T1000 (cell line): ENCODE measurements around the gene FAM200B.
A peak's percentile ranks its signal among the peaks of the same experiment; 100 is the strongest.

ENCODE experiments used
- DNase-seq: peaks from one replicate; lab custom pipeline; 2025; ENCODE audit warnings: mixed read lengths; lab: John Stamatoyannopoulos, UW

Gene FAM200B

DNA sequence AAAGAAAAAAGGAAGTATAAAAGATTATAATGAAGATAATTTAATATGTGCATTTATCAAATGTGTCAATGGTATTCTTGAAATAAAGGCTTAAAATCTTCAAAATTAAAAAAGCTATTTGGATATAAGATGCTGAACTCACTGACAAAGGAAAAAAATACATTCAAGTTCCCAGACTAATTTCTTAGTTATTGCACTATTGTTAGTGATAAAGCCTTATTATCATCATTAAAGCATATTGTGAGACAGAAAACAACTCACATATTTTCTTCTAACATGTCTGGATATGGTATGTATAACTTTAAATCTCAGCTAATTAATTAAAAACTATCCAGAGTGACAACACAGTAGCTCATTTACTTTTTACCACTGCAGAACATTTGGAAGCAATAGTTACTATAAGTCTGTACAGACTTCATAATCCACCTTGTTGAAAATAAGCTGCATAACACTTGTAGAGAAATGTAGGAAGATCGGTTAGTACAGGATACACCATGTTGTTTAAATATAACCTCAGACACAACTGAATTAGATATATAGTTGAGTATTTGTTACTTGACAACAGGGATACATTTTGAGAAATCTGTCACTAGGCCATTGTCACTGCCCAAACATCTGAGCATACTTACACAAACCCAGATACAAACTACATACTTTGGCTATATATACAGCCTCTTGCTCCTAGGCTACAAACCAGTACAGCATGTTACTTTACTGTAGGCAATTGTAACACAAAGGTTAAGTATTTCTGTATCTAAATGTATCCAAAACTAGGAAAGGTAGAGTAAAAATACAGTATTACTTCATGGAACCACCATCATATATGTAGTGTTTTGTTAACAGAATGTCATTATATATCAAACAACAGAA lies 12.8 kb upstream of the FAM200B start:
- no peak for DNase-seq

GRCh38 chr4:15670576-15670975 lies 11.1 kb upstream of the FAM200B start:
- no peak for DNase-seq

- DNase-seq = no peak
Observed at GRCh38 chr4:15672101-15672500, 9.5 kb upstream of the FAM200B start.

DNA sequence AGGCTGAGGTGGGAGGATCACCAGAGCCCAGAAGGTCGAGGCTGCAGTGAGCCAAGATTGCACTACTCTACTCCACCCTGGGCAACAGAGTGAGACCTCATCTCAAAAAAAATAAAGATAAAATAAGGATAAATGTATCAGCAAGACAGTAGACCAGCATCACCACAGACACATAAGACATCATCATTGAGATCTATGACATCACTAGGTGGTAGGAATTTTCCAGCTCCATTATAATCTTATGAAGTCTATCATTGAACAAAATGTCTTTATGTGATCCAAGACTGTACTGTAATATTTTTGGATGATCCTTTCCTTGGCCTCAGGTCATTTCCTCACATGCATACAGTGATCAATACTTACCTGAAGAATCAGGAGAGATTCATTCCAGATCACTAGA lies 8.3 kb upstream of the FAM200B start:
- DNase-seq = no peak

- DNase-seq = no peak
Observed at GRCh38 chr4:15674046-15674445, 7.6 kb upstream of the FAM200B start.

- no peak for DNase-seq
Observed at GRCh38 chr4:15674926-15675325, 6.7 kb upstream of the FAM200B start.

- no peak for DNase-seq
Observed at GRCh38 chr4:15675356-15675755, 6.3 kb upstream of the FAM200B start.

- no peak for DNase-seq
Observed at GRCh38 chr4:15676039-15676438, 5.6 kb upstream of the FAM200B start.

- DNase-seq = no peak
Observed at GRCh38 chr4:15676899-15677298, 4.7 kb upstream of the FAM200B start.

DNA sequence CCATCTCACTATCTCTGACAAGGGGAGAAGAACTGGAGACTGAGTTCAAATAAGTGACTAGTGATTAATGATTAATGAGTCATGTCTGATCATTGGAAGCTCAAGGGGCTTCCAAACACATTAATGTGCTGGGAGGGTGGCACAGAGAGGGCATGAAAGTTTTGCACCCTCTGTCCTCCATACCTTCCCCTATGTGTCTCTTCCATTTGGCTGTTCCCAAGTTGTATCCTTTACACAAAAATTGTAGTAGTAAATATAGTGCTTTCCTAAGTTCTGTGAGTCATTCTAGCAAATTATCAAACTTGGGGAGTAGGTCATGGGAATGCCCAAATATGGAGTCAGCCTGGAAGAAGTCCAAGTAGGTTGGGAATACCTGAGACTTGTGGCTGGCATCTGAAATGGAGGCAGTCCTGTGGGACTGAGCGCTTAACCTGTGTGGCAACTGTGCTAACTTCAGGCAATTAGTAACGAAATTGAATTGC lies 4.1 kb upstream of the FAM200B start:
- DNase-seq = no peak

GRCh38 chr4:15681067-15681371 lies 608 bp upstream of the FAM200B start:
- DNase-seq = no peak

GRCh38 chr4:15682242-15683142 lies 865 bp downstream of the FAM200B start:
- no peak for DNase-seq

DNA sequence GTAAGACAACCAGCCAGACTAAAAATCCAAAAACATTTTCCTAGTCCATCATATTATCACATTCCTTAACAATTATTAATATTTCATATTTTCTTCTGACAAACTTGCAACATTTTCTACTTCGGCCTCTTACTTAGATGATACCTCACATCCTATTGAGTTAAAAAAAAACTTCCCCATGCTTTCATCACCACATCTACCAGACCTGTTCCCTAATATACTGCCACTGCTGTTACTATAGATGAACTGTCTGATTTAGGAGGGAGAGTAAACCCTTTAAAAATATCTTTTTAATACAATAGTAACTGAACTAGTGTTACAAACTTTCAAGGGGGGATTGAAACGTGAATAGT lies 1.5 kb downstream of the FAM200B start:
- DNase-seq = no peak

DNA sequence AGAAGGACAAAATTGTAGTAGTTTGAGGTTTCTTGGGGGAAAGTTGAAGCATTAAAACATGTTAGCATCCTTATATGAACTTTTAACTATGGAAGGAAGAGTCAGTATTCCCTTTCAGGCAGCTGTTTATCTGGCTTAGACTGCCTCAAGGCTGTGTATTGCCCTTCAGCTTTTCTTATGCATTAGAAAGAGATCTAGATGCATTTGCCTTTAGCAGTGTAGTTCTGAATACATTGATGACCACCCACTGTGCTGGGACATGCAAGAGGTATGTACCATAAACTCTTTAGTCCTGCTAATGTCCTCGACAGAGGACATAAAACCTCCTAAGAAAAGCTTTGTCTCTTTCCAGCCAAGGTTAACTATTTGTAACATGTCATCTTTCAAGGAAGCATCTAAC lies 2.9 kb downstream of the FAM200B start:
- DNase-seq = no peak

DNA sequence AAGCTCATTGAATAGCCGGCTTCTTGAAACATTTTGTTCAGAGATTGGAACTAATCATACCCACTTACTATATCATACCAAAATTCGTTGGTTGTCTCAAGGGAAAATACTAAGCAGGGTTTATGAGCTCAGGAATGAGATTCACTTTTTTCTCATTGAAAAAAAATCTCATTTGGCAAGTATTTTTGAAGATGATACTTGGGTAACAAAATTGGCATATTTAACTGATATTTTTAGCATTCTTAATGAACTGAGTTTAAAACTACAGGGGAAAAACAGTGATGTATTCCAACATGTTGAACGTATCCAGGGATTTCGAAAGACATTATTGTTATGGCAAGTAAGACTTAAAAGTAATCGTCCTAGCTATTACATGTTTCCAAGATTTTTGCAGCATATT lies 6.4 kb downstream of the FAM200B start:
- no peak for DNase-seq

DNA sequence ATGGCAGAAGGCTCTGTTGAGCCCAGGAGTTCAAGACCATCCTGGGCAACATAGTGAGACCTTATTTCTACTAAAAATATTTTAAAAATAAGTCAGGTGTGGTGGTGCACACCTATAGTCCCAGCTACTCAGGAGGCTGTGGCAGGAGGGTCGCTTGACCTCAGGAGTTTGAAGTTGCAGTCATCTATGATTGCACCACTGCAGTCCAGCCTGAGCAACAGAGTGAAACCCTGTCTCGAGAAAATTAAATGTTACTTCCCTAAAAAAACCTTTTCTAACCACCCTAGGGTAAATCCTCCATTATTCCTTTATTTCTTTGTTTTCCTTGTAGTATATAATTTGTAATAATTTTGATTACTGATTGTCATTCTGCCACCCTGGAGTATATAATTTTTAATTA lies 7.9 kb downstream of the FAM200B start:
- DNase-seq = no peak

DNA sequence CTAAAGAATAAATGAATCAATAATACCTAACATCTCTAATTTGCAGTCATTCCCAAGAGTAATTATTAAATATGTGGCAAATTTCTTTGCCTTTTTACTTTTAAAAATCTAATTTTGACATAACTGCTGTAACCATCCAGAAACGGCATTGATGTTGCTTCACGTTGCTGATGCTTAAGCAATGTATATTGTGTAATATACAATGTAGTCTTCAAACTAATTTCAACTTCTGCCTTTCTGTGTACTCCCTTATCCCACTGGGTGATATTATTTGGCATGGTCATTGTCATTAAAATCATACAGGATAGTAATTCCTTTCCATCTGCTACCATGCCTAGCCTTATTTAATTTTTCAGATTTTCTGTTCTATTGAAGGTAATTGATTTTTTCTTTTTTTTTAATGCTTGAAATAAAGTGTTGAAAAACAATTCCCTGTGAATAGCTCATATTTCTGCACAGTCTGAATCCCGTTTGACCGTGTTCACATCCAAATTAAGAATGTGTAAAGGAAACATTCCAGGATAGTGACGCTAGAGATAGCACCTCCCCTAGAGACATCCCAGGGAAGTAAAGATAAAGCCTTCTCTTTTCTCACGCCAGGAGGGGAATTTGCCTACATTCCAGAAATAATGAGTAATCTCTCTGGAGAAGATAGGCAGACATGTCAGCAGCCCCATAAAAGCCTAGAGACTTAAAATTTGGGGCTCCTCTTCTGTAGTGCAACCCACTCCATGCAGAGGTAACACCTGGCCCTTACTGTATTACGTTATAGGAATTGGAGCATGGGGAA lies 8.6 kb downstream of the FAM200B start:
- peak; percentile 62 for DNase-seq

DNA sequence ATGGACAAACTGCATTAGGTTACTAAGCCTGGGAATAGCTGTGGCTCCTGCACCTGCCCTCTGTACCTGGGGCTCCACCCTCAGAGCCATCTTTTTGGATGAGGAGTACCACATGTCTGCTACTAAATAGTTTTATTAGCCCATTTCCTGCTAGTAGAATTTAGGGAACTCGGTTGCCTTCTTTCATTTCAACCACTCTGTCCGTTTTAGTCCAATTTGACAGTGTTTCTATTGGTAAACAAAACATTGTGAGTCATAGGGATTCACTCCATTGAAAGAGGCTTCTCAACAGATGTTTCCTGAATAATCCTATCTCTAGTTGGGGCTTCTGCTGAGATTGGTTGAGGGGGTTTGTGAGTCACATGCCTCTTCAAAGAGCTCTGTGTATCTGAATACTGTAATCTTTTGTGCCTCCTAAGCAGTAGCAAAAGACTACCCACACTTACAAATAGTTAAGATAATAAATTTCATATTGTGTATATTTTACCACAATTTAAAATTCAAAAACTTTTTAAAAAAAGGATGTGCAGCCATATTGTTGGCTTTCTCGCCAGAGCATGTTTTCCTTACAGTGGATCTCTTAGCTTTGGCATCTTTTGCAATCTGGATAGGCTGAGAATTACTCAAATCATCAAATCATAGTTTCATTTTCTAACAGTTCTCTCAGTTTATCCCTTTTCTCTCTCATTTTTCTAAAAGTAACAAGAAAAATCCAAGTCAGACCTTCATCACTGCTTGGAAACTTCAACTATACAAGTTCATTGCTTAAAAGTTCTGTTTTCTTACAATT lies 9.9 kb downstream of the FAM200B start:
- peak; percentile 36 for DNase-seq

DNA sequence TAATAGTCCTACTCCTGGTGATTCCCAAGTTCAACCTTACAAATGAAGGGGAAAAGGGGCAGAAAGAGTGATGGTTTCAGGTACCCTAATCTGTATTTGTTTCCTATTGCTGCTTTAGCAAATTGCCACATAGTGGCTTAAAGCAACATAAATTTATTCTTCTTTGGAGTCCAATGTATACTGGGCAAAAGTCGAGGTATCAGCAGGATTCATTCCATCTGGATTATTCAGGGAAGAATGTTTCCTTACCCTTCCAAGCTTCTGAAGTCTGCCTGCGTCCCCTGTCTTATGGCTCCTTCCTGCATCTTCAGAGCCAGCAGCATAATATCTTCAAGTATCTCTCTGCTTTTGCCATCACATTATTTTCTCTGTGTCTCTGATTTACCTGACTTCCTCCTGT lies 11.0 kb downstream of the FAM200B start:
- no peak for DNase-seq

DNA sequence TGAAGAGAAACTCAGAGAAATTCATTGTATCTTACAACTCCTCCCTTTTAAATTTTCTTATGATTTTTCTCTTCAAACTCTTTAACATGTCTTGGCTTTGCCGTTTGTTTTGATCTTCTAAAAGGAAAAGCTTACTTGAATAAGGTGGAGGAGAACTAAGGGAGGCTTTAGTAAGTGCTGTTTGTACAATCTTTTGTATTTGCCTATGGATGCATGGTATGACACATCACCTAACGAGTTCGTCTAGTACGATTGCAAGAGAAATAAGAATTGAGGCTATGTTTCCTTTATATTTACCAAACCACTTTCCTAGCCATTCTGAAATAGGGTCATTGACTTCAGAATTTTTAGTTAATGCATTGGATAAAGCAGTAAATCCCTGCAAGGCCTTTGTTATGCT lies 12.8 kb downstream of the FAM200B start:
- DNase-seq = no peak

DNA sequence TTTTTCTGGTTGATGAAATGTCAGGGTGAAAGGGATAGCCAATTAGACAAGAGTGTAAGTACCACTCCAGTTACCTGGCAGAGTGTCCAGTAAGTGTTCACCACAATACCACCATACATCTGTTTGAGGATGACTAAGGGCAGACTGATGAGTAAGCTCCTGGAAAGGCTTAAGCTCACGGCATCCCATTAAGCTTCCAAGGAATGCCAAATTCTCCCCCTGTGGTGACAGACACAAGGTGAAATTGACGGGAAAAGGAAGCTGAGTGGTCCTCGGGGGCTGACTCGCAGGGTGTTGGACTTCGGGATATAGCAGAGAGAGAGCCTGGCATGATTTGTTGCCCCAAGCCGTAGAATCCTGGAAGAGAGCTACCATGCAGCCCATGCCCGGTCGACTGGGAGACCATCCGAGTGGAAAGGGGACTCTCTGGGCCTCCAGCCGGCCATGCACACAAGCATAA lies 13.6 kb downstream of the FAM200B start:
- DNase-seq = peak; percentile 72
